Uterus (tissue), 4 donors: Measurements from ENCODE around the gene CD81. TPM values are rescaled to one million over a fixed set of nuclear protein-coding genes. Genes with fewer than 3 reads are reported as not detected.

Experiments
- DNase-seq, 2 donors: peaks; one replicate each; pipeline ENCODE4 v3.0.0-alpha.2; 2019 to 2020
- H3K27ac ChIP-seq, 2 donors: fragments of 200-600 bp; sonication (generic); 1 replicate in 1 of 2; 2 replicates in 1 of 2; pipeline ENCODE4 v1.5.1; 2016 to 2018
- H3K27me3 ChIP-seq, 2 donors: fragments of 200-600 bp; sonication (generic); one replicate each; pipeline ENCODE4 v1.5.1; 2018 to 2019; ENCODE audit warnings: control low read depth in 1 of 2
- H3K36me3 ChIP-seq, 2 donors: fragments of 200-600 bp; sonication (generic); one replicate each; pipeline ENCODE4 v1.5.1; 2019; ENCODE audit warnings: control low read depth in 1 of 2
- H3K4me1 ChIP-seq, 2 donors: fragments of 200-600 bp; sonication (generic); one replicate each; pipeline ENCODE4 v1.5.1; 2018 to 2019; ENCODE audit warnings: control low read depth in 1 of 2
- H3K4me3 ChIP-seq, 2 donors: fragments of 200-600 bp; sonication (generic); 1 replicate in 1 of 2; 2 replicates in 1 of 2; pipeline ENCODE4 v1.5.1; 2018 to 2019; ENCODE audit warnings: mild to moderate bottlenecking in 1 of 2
- H3K9me3 ChIP-seq, 2 donors: fragments of 200-600 bp; sonication (generic); one replicate each; pipeline ENCODE4 v1.5.1; 2019; ENCODE audit warnings: control low read depth in 1 of 2
- POLR2A ChIP-seq, 2 donors: fragments of 450-650 bp; IDR thresholded peaks; one replicate each; pipeline ENCODE4 v1.6.1; 2016; ENCODE audit warnings: antibody characterized with exemption in 2 of 2, mild to moderate bottlenecking in 1 of 2, moderate library complexity in 1 of 2
- intact Hi-C: fragments of 100-400 bp; cut with DNase I; formaldehyde crosslinking; loops from one replicate; pipeline ENCODE4 v1.15.1; 2023; ENCODE audit warnings: low total_unique reads
- total RNA-seq, 4 donors: library from RNA; depleted of rRNA in 3 of 4; stranded (reverse); fragments of >200 nt in 3 of 4; gene quantifications; one replicate each; pipeline versions ENCODE4 v1.1.0 to v1.2.4, GENCODE V29; 2014 to 2023
- TF ChIP-seq, protein P1 (sequence below), 4 experiments: fragments of 200-600 bp in 2 of 4; fragments of 450-650 bp in 2 of 4; sonication (generic) in 2 of 4; IDR thresholded peaks; one replicate each; pipeline ENCODE4 v1.5.1; 2016 to 2019; ENCODE audit warnings: antibody characterized with exemption in 4 of 4, mild to moderate bottlenecking in 2 of 4, moderate library complexity in 1 of 4
- donor health status: DM: yes; HTN: yes; CAD: no.

The CD81 gene
- total RNA-seq, 4 donors from 2014 or later, result 394 to 852 (median 626) TPM

DNA sequence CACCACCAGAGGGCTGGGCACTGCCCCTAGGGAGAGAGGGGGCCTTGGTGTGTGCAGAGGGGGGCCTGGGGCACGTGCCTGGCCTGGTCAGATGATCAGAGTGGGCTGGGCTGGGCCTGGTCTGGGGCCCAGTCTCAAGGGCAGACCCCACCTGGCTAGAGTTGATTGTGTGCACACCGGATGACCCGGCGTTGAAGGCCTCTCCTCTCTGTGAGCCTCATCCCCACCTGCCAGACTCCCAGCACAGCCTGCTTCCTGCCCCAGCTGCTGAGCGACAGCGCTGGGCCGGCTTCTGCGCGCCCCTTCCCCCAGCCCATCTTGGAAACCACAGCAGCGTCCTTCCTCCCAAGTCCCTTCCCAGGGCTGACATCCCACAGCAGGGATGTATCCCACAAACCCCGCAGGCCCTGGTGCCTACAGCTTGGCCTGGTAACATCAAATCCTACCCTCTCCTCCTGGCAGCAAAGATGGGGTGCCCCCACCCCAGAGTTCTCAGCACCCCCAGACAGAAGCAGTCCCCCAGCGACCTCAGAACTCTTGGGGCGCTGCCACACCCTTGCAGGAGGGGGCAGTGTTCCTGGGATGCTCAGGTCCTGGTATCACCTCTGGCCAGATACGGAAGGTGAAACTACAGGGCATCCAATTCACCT is 12.4 kb downstream of the CD81 start:
- DNase-seq, result no peak
- Histone ChIP-seq H3K36me3 (no peaks in the 10 kb centered on the region), H3K9me3 (no peaks in the 10 kb centered on the region), H3K4me3 (no peak overlapping the region), H3K27me3 (no peaks in the 10 kb centered on the region), H3K27ac (peak overlapping the region; percentile 84 to 91), H3K4me1 (peaks cover 38 to 79% of the 10 kb centered on the region in 2 donors)
- intact Hi-C loops, result no loop called here
- TF ChIP-seq POLR2A (IDR thresholded peaks at IDR 0.05), result no peak
- TF ChIP-seq, protein P1, sequence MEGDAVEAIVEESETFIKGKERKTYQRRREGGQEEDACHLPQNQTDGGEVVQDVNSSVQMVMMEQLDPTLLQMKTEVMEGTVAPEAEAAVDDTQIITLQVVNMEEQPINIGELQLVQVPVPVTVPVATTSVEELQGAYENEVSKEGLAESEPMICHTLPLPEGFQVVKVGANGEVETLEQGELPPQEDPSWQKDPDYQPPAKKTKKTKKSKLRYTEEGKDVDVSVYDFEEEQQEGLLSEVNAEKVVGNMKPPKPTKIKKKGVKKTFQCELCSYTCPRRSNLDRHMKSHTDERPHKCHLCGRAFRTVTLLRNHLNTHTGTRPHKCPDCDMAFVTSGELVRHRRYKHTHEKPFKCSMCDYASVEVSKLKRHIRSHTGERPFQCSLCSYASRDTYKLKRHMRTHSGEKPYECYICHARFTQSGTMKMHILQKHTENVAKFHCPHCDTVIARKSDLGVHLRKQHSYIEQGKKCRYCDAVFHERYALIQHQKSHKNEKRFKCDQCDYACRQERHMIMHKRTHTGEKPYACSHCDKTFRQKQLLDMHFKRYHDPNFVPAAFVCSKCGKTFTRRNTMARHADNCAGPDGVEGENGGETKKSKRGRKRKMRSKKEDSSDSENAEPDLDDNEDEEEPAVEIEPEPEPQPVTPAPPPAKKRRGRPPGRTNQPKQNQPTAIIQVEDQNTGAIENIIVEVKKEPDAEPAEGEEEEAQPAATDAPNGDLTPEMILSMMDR (IDR thresholded peaks at IDR 0.05), result peak in 1 of 4 experiments; percentile 14

DNA sequence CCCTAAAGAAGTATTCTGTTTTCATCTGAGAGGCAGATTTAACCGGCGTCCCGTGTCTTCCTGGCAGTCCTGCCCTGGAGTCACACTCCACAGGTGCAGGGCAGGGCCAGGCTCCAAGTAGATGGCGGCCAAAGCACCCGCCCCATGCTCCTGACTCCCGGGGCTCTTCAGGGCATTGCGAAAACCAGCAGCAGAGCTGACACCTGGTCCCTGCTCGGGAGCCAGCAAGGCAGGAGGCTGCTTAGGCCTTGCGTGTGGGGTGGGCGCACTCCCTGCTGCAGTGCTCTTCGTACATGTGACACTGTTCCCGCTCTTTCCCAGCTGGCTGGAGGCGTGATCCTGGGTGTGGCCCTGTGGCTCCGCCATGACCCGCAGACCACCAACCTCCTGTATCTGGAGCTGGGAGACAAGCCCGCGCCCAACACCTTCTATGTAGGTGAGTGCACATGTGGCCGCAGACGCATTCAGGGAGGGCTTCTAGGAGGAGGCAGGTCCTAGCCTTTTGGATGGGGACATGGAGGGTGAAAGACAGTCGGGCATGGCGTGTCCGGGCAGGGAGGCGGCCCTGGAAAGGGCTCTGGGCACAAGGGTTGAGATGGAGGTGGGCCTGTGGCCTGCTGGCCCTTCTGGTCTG is 13.1 kb downstream of the CD81 start:
- no peak for DNase-seq
- intact Hi-C loops, result no loop called here
- no peaks in the 10 kb centered on the region for H3K27me3 ChIP-seq
- no peaks in the 10 kb centered on the region for H3K9me3 ChIP-seq
- no peak for TF ChIP-seq POLR2A (IDR thresholded peaks at IDR 0.05)
- TF ChIP-seq, protein P1 (IDR thresholded peaks at IDR 0.05), result no peak
- peak overlapping the region; percentile 84 to 91 for H3K27ac ChIP-seq
- H3K4me1 ChIP-seq, result peaks cover 38 to 73% of the 10 kb centered on the region in 2 donors
- no peaks in the 10 kb centered on the region for H3K36me3 ChIP-seq
- no peak overlapping the region for H3K4me3 ChIP-seq

DNA sequence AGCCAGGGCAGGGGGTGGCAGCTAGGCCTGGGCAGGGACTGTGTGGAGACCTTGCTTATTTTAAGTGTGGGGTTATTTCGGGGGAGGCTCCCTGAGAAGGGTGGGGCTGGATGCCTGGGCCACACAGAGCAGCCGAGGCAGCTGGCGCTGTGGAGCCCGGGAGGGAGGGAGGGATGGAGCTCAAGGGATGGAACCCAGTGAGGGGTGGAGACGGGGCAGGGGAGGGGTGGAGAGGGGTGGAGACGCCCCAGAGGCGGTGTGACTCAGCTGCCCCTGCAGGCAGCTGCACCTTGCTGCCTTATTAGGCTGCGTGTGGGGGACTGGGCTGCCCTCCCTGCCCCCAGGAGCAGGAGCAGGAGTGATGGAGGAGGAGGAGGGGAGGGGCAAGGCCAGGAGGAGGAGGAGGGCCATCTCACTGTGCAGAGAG is 13.6 kb downstream of the CD81 start:
- no peaks in the 10 kb centered on the region for H3K36me3 ChIP-seq
- peak; percentile 83 to 93 for DNase-seq
- no peaks in the 10 kb centered on the region for H3K27me3 ChIP-seq
- peaks cover 37 to 69% of the 10 kb centered on the region in 2 donors for H3K4me1 ChIP-seq
- no peaks in the 10 kb centered on the region for H3K9me3 ChIP-seq
- peak overlapping the region; percentile 84 to 91 for H3K27ac ChIP-seq
- no peak for TF ChIP-seq POLR2A (IDR thresholded peaks at IDR 0.05)
- TF ChIP-seq, protein P1 (IDR thresholded peaks at IDR 0.05), result peak in 2 of 4 experiments; percentile 12 to 17
- intact Hi-C loops, result no loop called here
- no peak overlapping the region for H3K4me3 ChIP-seq

DNA sequence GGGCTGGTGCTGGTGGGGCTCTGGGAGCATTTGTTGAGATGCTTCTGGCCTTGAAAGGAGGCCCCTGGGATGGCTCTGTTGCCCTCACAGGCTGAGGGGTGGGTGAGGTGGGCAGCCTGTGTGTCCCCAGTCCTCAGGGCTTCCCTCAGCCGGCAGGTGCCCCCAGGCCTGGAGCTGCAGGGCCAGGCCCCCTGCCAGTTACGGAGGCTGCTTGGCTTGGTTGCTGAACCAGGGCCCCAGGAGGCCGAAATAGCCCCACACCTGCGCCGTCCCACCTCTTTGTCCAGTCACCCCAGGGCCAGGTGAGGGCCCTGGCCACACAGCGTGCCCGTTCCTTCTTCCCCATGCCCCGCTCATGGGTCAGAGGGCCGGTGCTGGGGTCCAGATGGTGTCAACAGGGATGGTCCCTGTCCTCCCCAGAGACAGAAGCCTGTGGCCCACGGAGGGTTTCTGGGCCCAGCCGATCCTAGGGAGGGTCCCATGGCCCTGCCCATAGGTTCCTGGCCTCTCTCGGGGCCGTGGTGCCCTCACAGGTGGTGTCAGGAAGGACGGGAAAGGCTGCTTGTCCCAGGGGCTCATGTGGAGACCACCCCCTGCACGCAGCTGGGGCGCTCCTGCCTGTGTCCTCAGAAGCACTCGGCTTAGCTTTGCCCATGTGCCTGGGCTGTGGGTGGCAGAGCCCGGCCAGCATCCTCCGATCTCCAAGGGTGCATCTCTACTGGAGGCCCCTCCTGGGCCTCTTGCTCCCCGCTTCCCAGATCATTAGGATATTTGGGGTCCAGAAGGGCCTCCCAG is 14.3 kb downstream of the CD81 start:
- Histone ChIP-seq H3K27ac (peak overlapping the region; percentile 82 to 91), H3K4me1 (peaks cover 31 to 63% of the 10 kb centered on the region in 2 donors), H3K36me3 (no peaks in the 10 kb centered on the region), H3K9me3 (no peaks in the 10 kb centered on the region), H3K4me3 (no peak overlapping the region), H3K27me3 (no peaks in the 10 kb centered on the region)
- no peak for DNase-seq
- TF ChIP-seq POLR2A (IDR thresholded peaks at IDR 0.05), result no peak
- TF ChIP-seq, protein P1 (IDR thresholded peaks at IDR 0.05), result no peak
- intact Hi-C loops, result no loop called here
